ENCODE data around the gene MYO3A. TPM values are rescaled to one million over a fixed set of nuclear protein-coding genes. Genes with fewer than 3 reads are reported as not detected.

The MYO3A gene
- total and polyA plus RNA-seq, 4 donors, result 0.33 TPM; not detected in 2

DNA sequence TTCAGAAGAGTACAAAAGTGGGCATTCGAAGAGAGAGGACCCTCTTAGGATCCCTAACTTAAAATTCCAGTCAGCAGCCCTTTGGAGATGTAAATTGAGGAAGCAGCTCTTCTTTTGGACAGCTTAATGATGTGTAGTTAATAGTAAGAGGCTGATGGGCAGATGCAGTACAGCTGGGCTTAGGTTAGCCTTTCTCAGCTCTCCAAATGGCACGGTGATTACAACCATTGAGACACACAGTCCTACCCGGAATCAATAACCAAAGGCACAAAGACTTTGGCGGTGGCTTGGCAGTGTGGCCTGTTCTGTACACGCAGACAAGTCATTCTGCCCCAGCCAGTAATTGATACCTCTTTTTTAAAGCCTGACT is 309.3 kb downstream of the MYO3A start:
- H3K4me3 ChIP-seq (ENCODE audit: low read depth in 1 of 3, low read length in 3 of 3), result no peak overlapping the region
- DNase-seq (ENCODE audit: low spot score), result no peak
- H3K36me3 ChIP-seq (ENCODE audit: control insufficient read depth in 4 of 4, insufficient read depth in 3 of 4, low read depth in 1 of 4, low read length in 3 of 4), result no peaks in the 10 kb centered on the region
- H3K4me1 ChIP-seq (ENCODE audit: control insufficient read depth in 4 of 4, insufficient read depth in 4 of 4, low read length in 3 of 4), result no peaks in the 10 kb centered on the region
- H3K9me3 ChIP-seq (ENCODE audit: control insufficient read depth in 4 of 4, low read length in 3 of 4), result no peaks in the 10 kb centered on the region
- no peak for TF ChIP-seq GABPA (IDR thresholded peaks at IDR 0.05 in 1 of 2, conservative IDR thresholded peaks at IDR 0.05 in 1 of 2)
- no peak for TF ChIP-seq FOXA1 (IDR thresholded peaks at IDR 0.05)
- no peak for TF ChIP-seq HNF4A (conservative IDR thresholded peaks at IDR 0.05)
- TF ChIP-seq, protein P1, sequence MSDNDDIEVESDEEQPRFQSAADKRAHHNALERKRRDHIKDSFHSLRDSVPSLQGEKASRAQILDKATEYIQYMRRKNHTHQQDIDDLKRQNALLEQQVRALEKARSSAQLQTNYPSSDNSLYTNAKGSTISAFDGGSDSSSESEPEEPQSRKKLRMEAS (IDR thresholded peaks at IDR 0.05), result no peak
- no peak for TF ChIP-seq RXRA (IDR thresholded peaks at IDR 0.05)
- no peak for TF ChIP-seq RAD21 (IDR thresholded peaks at IDR 0.05)
- TF ChIP-seq EGR1 (IDR thresholded peaks at IDR 0.05; ENCODE audit: low read depth in 2 of 2), result no peak
- TF ChIP-seq YY1 (IDR thresholded peaks at IDR 0.05), result no peak
- TF ChIP-seq, protein P2, sequence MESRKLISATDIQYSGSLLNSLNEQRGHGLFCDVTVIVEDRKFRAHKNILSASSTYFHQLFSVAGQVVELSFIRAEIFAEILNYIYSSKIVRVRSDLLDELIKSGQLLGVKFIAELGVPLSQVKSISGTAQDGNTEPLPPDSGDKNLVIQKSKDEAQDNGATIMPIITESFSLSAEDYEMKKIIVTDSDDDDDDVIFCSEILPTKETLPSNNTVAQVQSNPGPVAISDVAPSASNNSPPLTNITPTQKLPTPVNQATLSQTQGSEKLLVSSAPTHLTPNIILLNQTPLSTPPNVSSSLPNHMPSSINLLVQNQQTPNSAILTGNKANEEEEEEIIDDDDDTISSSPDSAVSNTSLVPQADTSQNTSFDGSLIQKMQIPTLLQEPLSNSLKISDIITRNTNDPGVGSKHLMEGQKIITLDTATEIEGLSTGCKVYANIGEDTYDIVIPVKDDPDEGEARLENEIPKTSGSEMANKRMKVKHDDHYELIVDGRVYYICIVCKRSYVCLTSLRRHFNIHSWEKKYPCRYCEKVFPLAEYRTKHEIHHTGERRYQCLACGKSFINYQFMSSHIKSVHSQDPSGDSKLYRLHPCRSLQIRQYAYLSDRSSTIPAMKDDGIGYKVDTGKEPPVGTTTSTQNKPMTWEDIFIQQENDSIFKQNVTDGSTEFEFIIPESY (IDR thresholded peaks at IDR 0.05), result no peak
- no peak for TF ChIP-seq TAF1 (conservative IDR thresholded peaks at IDR 0.05)
- no peak for TF ChIP-seq HNF4G (IDR thresholded peaks at IDR 0.05)
- no peak for TF ChIP-seq JUND (IDR thresholded peaks at IDR 0.05)
- TF ChIP-seq, protein P3, sequence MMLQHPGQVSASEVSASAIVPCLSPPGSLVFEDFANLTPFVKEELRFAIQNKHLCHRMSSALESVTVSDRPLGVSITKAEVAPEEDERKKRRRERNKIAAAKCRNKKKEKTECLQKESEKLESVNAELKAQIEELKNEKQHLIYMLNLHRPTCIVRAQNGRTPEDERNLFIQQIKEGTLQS (IDR thresholded peaks at IDR 0.05), result no peak
- no peak for TF ChIP-seq SP1 (IDR thresholded peaks at IDR 0.05)
- TF ChIP-seq, protein P4, sequence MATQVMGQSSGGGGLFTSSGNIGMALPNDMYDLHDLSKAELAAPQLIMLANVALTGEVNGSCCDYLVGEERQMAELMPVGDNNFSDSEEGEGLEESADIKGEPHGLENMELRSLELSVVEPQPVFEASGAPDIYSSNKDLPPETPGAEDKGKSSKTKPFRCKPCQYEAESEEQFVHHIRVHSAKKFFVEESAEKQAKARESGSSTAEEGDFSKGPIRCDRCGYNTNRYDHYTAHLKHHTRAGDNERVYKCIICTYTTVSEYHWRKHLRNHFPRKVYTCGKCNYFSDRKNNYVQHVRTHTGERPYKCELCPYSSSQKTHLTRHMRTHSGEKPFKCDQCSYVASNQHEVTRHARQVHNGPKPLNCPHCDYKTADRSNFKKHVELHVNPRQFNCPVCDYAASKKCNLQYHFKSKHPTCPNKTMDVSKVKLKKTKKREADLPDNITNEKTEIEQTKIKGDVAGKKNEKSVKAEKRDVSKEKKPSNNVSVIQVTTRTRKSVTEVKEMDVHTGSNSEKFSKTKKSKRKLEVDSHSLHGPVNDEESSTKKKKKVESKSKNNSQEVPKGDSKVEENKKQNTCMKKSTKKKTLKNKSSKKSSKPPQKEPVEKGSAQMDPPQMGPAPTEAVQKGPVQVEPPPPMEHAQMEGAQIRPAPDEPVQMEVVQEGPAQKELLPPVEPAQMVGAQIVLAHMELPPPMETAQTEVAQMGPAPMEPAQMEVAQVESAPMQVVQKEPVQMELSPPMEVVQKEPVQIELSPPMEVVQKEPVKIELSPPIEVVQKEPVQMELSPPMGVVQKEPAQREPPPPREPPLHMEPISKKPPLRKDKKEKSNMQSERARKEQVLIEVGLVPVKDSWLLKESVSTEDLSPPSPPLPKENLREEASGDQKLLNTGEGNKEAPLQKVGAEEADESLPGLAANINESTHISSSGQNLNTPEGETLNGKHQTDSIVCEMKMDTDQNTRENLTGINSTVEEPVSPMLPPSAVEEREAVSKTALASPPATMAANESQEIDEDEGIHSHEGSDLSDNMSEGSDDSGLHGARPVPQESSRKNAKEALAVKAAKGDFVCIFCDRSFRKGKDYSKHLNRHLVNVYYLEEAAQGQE (IDR thresholded peaks at IDR 0.05), result no peak
- H3K27me3 ChIP-seq (ENCODE audit: control insufficient read depth in 4 of 4, insufficient read depth in 4 of 4, low read length in 3 of 4), result no peaks in the 10 kb centered on the region
- no peak overlapping the region for H3K27ac ChIP-seq (ENCODE audit: low read depth in 1 of 2, low read length in 2 of 2)
- WGBS, result 69% methylated on average over 5 of the region's 5 CpGs
- H3K9ac ChIP-seq (ENCODE audit: low read depth in 1 of 2, low read length in 2 of 2), result no peak overlapping the region

DNA sequence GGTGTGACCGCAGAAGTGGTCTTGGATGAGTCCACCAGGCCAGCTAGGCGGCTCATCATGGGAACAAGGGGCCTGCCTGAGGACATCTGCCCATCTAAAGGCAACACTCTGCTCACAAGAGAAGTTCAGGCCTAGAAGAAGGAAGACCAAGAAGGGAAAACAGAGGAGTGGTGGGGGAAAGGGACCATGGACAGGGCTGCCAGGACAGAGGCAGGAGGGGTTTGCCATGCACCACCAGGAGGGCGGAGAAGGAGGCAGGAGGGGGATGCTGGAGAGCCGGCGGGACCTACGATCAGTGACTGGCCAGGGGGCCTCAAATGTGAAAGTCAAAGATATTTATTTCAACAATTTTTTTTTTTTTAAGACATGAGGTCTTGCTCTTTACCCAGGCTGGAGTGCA is 315.7 kb downstream of the MYO3A start:
- peaks cover 0 to 2% (median 0%) of the 10 kb centered on the region in 4 donors for H3K27me3 ChIP-seq (ENCODE audit: control insufficient read depth in 4 of 4, insufficient read depth in 4 of 4, low read length in 3 of 4)
- no peak for DNase-seq (ENCODE audit: low spot score)
- H3K9ac ChIP-seq (ENCODE audit: low read depth in 1 of 2, low read length in 2 of 2), result no peak overlapping the region
- H3K36me3 ChIP-seq (ENCODE audit: control insufficient read depth in 4 of 4, insufficient read depth in 3 of 4, low read depth in 1 of 4, low read length in 3 of 4), result no peaks in the 10 kb centered on the region
- H3K4me1 ChIP-seq (ENCODE audit: control insufficient read depth in 4 of 4, insufficient read depth in 4 of 4, low read length in 3 of 4), result no peaks in the 10 kb centered on the region
- H3K27ac ChIP-seq (ENCODE audit: low read depth in 1 of 2, low read length in 2 of 2), result no peak overlapping the region
- H3K9me3 ChIP-seq (ENCODE audit: control insufficient read depth in 4 of 4, low read length in 3 of 4), result peaks cover 0 to 3% (median 0%) of the 10 kb centered on the region in 4 donors
- WGBS, result 89% methylated on average over 6 of the region's 6 CpGs
- H3K4me3 ChIP-seq (ENCODE audit: low read depth in 1 of 3, low read length in 3 of 3), result no peak overlapping the region
- TF ChIP-seq RXRA (IDR thresholded peaks at IDR 0.05), result no peak
- no peak for TF ChIP-seq HNF4A (conservative IDR thresholded peaks at IDR 0.05)
- no peak for TF ChIP-seq FOXA2 (IDR thresholded peaks at IDR 0.05)
- TF ChIP-seq, protein P3 (IDR thresholded peaks at IDR 0.05), result no peak
- TF ChIP-seq FOXA1 (IDR thresholded peaks at IDR 0.05), result no peak
- no peak for TF ChIP-seq JUND (IDR thresholded peaks at IDR 0.05)
- no peak for TF ChIP-seq TAF1 (conservative IDR thresholded peaks at IDR 0.05)
- no peak for TF ChIP-seq EGR1 (IDR thresholded peaks at IDR 0.05; ENCODE audit: low read depth in 2 of 2)
- TF ChIP-seq, protein P5, sequence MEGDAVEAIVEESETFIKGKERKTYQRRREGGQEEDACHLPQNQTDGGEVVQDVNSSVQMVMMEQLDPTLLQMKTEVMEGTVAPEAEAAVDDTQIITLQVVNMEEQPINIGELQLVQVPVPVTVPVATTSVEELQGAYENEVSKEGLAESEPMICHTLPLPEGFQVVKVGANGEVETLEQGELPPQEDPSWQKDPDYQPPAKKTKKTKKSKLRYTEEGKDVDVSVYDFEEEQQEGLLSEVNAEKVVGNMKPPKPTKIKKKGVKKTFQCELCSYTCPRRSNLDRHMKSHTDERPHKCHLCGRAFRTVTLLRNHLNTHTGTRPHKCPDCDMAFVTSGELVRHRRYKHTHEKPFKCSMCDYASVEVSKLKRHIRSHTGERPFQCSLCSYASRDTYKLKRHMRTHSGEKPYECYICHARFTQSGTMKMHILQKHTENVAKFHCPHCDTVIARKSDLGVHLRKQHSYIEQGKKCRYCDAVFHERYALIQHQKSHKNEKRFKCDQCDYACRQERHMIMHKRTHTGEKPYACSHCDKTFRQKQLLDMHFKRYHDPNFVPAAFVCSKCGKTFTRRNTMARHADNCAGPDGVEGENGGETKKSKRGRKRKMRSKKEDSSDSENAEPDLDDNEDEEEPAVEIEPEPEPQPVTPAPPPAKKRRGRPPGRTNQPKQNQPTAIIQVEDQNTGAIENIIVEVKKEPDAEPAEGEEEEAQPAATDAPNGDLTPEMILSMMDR (IDR thresholded peaks at IDR 0.05; ENCODE audit: low read depth, low read length, missing input control), result no peak
- TF ChIP-seq, protein P1 (IDR thresholded peaks at IDR 0.05), result no peak
- no peak for TF ChIP-seq RAD21 (IDR thresholded peaks at IDR 0.05)
- TF ChIP-seq, protein P2 (IDR thresholded peaks at IDR 0.05), result no peak
- no peak for TF ChIP-seq GABPA (IDR thresholded peaks at IDR 0.05 in 1 of 2, conservative IDR thresholded peaks at IDR 0.05 in 1 of 2)
- no peak for TF ChIP-seq SP1 (IDR thresholded peaks at IDR 0.05)

All from liver (tissue), 9 donors.